Measurements from ENCODE around the gene SOX5. TPM values are rescaled to one million over a fixed set of nuclear protein-coding genes. Genes with fewer than 3 reads are reported as not detected.

SOX5 gene
- total and polyA plus RNA-seq, 2 of the 8 experiments (the other 6 are each of a cell fraction or from before 2014, with no cell fraction given) = 2.2 to 2.6 TPM

- no peak overlapping the region for H3K4ac ChIP-seq (replicated peaks; ENCODE audit: insufficient read length, low read depth, low read length)
- no peak overlapping the region for H2BK15ac ChIP-seq (ENCODE audit: low read length)
- H2BK12ac ChIP-seq (ENCODE audit: low read depth, low read length) = no peak overlapping the region
- H3K23me2 ChIP-seq (ENCODE audit: low read depth, low read length) = no peaks in the 10 kb centered on the region
- H3K56ac ChIP-seq (replicated peaks; ENCODE audit: insufficient read length, low read depth, low read length) = no peak overlapping the region
- H3K27me3 ChIP-seq (replicated peaks in 1 of 4; ENCODE audit: control insufficient read depth in 3 of 4, extremely low read depth in 1 of 4, insufficient read depth in 3 of 4, low read length in 3 of 4) = no peaks in the 10 kb centered on the region
- no peak overlapping the region for H2BK120ac ChIP-seq (replicated peaks; ENCODE audit: low read depth, low read length)
- H3K36me3 ChIP-seq (ENCODE audit: control insufficient read depth in 2 of 4, insufficient read depth in 4 of 4, low read length in 3 of 4) = no peaks in the 10 kb centered on the region; a peak in 1 of 8 replicates
- no peak overlapping the region for H3K4me3 ChIP-seq (ENCODE audit: extremely low read depth in 1 of 4, insufficient read depth in 2 of 4, low read depth in 3 of 4, low read length in 4 of 4)
- 86% methylated on average over 3 of the region's 3 CpGs; no CpG with 5 or more reads in 1 of the 2 experiments for WGBS, 2 experiments (ENCODE audit: extremely low coverage in 1 of 2, insufficient coverage in 1 of 2, insufficient read length in 1 of 2, insufficient replicate concordance in 2 of 2, low coverage in 1 of 2, low lambda C conversion rate in 2 of 2, missing lambda C conversion rate in 1 of 2)
- H3K79me1 ChIP-seq (ENCODE audit: low read depth, low read length) = no peaks in the 10 kb centered on the region
- H3K23ac ChIP-seq (ENCODE audit: insufficient read length) = no peak overlapping the region
- no peak overlapping the region for H4K8ac ChIP-seq (ENCODE audit: extremely low read depth, insufficient read depth, low read length)
- no peak overlapping the region for H3K27ac ChIP-seq (ENCODE audit: low read depth, low read length)
- TF ChIP-seq EGR1 (IDR thresholded peaks at IDR 0.05; ENCODE audit: borderline replicate concordance, low read depth, low read length) = no peak
- TF ChIP-seq BCL11A (IDR thresholded peaks at IDR 0.05; ENCODE audit: low read depth in 2 of 2, low read length in 2 of 2) = no peak
- no peak for TF ChIP-seq FOSL1 (IDR thresholded peaks at IDR 0.05; ENCODE audit: insufficient read depth, low read depth, low read length)
- TF ChIP-seq BRCA1 (IDR thresholded peaks at IDR 0.05; ENCODE audit: low read depth, low read length) = no peak
- TF ChIP-seq CREB1 (IDR thresholded peaks at IDR 0.05) = no peak
- no peak for TF ChIP-seq ZNF274 (IDR thresholded peaks at IDR 0.05; ENCODE audit: borderline replicate concordance, extremely low read depth, low read length)
- no peak for TF ChIP-seq YY1 (IDR thresholded peaks at IDR 0.05; ENCODE audit: low read depth, low read length)
- no peak for TF ChIP-seq TAF1 (IDR thresholded peaks at IDR 0.05; ENCODE audit: low read depth, low read length)
- TF ChIP-seq KDM1A (IDR thresholded peaks at IDR 0.05; ENCODE audit: borderline replicate concordance, low read length) = no peak
- TF ChIP-seq MAFK (IDR thresholded peaks at IDR 0.05; ENCODE audit: low read depth, low read length) = no peak
- no peak for TF ChIP-seq SP2 (IDR thresholded peaks at IDR 0.05; ENCODE audit: low read length)
- no peak for TF ChIP-seq CEBPB (IDR thresholded peaks at IDR 0.05; ENCODE audit: low read depth, low read length)
- no peak overlapping the region for H4K5ac ChIP-seq (ENCODE audit: insufficient read length, low read depth, low read length)
- H3K4me2 ChIP-seq (ENCODE audit: insufficient read depth in 1 of 2, low read depth in 2 of 2, low read length in 2 of 2) = no peak overlapping the region
- H2BK5ac ChIP-seq (ENCODE audit: low read depth, low read length) = no peak overlapping the region
- H3K9ac ChIP-seq (replicated peaks in 1 of 4; ENCODE audit: extremely low read depth in 1 of 4, low read depth in 3 of 4, low read length in 3 of 4) = no peak overlapping the region
- no peak overlapping the region for H4K91ac ChIP-seq (replicated peaks; ENCODE audit: insufficient read length, low read length)
- H3K18ac ChIP-seq (ENCODE audit: extremely low read depth, low read length) = no peak overlapping the region
- no peaks in the 10 kb centered on the region for H3K79me2 ChIP-seq (ENCODE audit: control insufficient read depth in 1 of 2, insufficient read depth in 2 of 2, low read length in 2 of 2)
- H4K20me1 ChIP-seq (replicated peaks in 1 of 2; ENCODE audit: control insufficient read depth in 1 of 2, insufficient read depth in 2 of 2, low read length in 2 of 2) = no peaks in the 10 kb centered on the region
- H2BK20ac ChIP-seq (ENCODE audit: low read length) = no peak overlapping the region
- ChIA-PET POLR2A (ENCODE audit: partially characterized antibody) (no interaction called here), CTCF (ENCODE audit: partially characterized antibody) (no interaction called here)
- no peak overlapping the region for H3K14ac ChIP-seq (ENCODE audit: insufficient read length)
- DNase-seq (ENCODE audit: low read depth in 1 of 2, low spot score in 2 of 2) (no peak), FAIRE-seq (no peak)
- 0 out of 4 replicates have a peak, but pooled peaks cover 0 to 4% of the 10 kb centered on the region in 2 experiments for H3K9me3 ChIP-seq (ENCODE audit: insufficient read depth in 2 of 2, low read depth in 1 of 2, low read length in 1 of 2)
- no peaks in the 10 kb centered on the region for H3K4me1 ChIP-seq (replicated peaks in 1 of 4; ENCODE audit: control insufficient read depth in 3 of 4, insufficient read depth in 4 of 4, low read length in 3 of 4)
- no peak overlapping the region for H2AFZ ChIP-seq (ENCODE audit: low read length)
- H2AK5ac ChIP-seq (ENCODE audit: low read depth, low read length) = no peak overlapping the region
Measured at GRCh38 chr12:23853640-23854039, 95.8 kb downstream of the SOX5 start.
